Neural progenitor cell (in vitro differentiated cells): ENCODE measurements around the gene TNN. TPM values are rescaled to one million over a fixed set of nuclear protein-coding genes. Genes with fewer than 3 reads are reported as not detected.

ENCODE experiments used
- DNase-seq: peaks from one replicate; pipeline ENCODE4 v3.0.0-alpha.2; 2016; ENCODE audit warnings: low spot score
- H2AFZ ChIP-seq: fragments of 200-600 bp; sonication (generic); replicated peaks from 2 replicates; pipeline ENCODE4 v1.6.1; 2016; ENCODE audit warnings: antibody characterized with exemption
- H3F3A ChIP-seq: fragments of 200-600 bp; sonication (generic); 2 replicates; pipeline ENCODE4 v1.6.1; 2016; ENCODE audit warnings: antibody characterized with exemption, low read depth
- H3K27ac ChIP-seq: fragments of 200-600 bp; sonication (generic); 2 replicates; pipeline ENCODE4 v1.5.1; 2016; ENCODE audit warnings: mild to moderate bottlenecking
- H3K27me3 ChIP-seq: fragments of 200-600 bp; sonication (generic); 2 replicates; pipeline ENCODE4 v1.6.1; 2016; ENCODE audit warnings: mild to moderate bottlenecking, moderate library complexity
- H3K36me3 ChIP-seq: fragments of 200-600 bp; sonication (generic); 2 replicates; pipeline ENCODE4 v1.5.1; 2016
- H3K4me1 ChIP-seq: fragments of 200-600 bp; sonication (generic); 2 replicates; pipeline ENCODE4 v1.6.1; 2016; ENCODE audit warnings: mixed run types
- H3K4me2 ChIP-seq: fragments of 200-600 bp; sonication (generic); 2 replicates; pipeline ENCODE4 v1.6.1; 2016
- H3K4me3 ChIP-seq: fragments of 200-600 bp; sonication (generic); 2 replicates; pipeline ENCODE4 v1.5.1; 2016
- H3K79me2 ChIP-seq: fragments of 200-600 bp; sonication (generic); 2 replicates; pipeline ENCODE4 v1.6.1; 2016; ENCODE audit warnings: low read depth
- H3K9ac ChIP-seq: fragments of 200-600 bp; sonication (generic); 2 replicates; pipeline ENCODE4 v1.6.1; 2016
- H3K9me3 ChIP-seq: fragments of 200-600 bp; sonication (generic); 2 replicates; pipeline ENCODE4 v1.5.1; 2016; ENCODE audit warnings: low read depth
- H4K20me1 ChIP-seq: fragments of 200-600 bp; sonication (generic); 2 replicates; pipeline ENCODE4 v1.6.1; 2016; ENCODE audit warnings: low read depth
- H3K27ac Mint-ChIP-seq: 3 replicates; pipeline ENCODE4 v1.8.0; 2021; ENCODE audit warnings: mixed read lengths
- H3K27me3 Mint-ChIP-seq: 2 replicates; pipeline ENCODE4 v1.8.0; 2022; ENCODE audit warnings: low read depth, mild to moderate bottlenecking, inconsistent platforms, moderate library complexity, mixed read lengths; ENCODE audit not compliant: insufficient read depth
- H3K36me3 Mint-ChIP-seq: 3 replicates; pipeline ENCODE4 v1.8.0; 2021; ENCODE audit warnings: mixed read lengths
- H3K4me1 Mint-ChIP-seq: 3 replicates; pipeline ENCODE4 v1.8.0; 2021; ENCODE audit warnings: mixed read lengths
- H3K4me3 Mint-ChIP-seq: 3 replicates; pipeline ENCODE4 v1.8.0; 2021; ENCODE audit warnings: mild to moderate bottlenecking, moderate library complexity, mixed read lengths
- H3K9me3 Mint-ChIP-seq: 3 replicates; pipeline ENCODE4 v1.8.0; 2020; ENCODE audit warnings: mixed read lengths
- EZH2 ChIP-seq: fragments of 200-600 bp; sonication (generic); IDR thresholded peaks from 2 replicates; pipeline ENCODE4 v1.6.1; 2017; ENCODE audit warnings: antibody characterized with exemption, mild to moderate bottlenecking, moderate library complexity
- EZH2phosphoT487 ChIP-seq: fragments of 200-600 bp; sonication (generic); IDR thresholded peaks from 2 replicates; pipeline ENCODE4 v1.6.1; 2017; ENCODE audit warnings: antibody characterized with exemption
- total RNA-seq: library from RNA; depleted of rRNA; stranded (reverse); fragments of >200 nt; gene quantifications from 2 replicates; pipeline ENCODE4 v1.2.3, GENCODE V29; 2015; ENCODE audit warnings: low replicate concordance
- TF ChIP-seq, protein P1 (sequence below): fragments of 200-600 bp; sonication (generic); IDR thresholded peaks from 2 replicates; pipeline ENCODE4 v1.5.1; 2017; ENCODE audit warnings: antibody characterized with exemption, mild to moderate bottlenecking

TNN gene
- total RNA-seq, 1 donor from 2014 or later, result not detected

DNA sequence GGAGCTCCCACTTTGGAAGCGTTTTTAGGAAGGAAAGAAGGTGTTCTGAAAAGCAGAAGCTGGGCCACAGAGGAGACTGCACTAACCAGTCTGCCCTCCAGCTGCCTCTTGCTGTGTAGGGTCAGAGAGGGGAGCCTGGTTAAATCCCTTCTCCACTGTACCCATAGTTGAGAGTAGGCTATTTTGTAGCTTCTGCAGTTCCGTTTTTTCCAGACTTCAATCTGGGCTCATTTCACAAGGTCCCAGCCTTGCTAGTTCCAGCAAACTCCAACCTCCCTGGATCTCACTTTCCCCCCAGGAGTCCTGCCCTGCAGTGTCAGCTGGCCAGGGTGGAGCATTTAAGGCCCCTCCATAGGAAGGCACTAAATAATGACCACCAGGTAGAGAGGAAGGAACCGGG lies 11.0 kb downstream of the TNN start:
- H3K9me3 Mint-ChIP-seq, result no peaks in the 10 kb centered on the region
- H3K36me3 Mint-ChIP-seq, result no peaks in the 10 kb centered on the region

DNA sequence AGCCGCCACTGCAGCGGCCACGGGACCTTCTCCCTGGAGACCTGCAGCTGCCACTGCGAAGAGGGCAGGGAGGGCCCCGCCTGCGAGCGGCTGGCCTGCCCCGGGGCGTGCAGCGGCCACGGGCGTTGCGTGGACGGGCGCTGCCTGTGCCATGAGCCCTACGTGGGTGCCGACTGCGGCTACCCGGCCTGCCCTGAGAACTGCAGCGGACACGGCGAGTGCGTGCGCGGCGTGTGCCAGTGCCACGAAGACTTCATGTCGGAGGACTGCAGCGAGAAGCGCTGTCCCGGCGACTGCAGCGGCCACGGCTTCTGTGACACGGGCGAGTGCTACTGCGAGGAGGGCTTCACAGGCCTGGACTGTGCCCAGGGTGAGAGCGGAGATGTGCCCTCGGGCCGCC lies 11.7 kb downstream of the TNN start:
- no peaks in the 10 kb centered on the region for H3K4me1 Mint-ChIP-seq
- TF ChIP-seq, protein P1, sequence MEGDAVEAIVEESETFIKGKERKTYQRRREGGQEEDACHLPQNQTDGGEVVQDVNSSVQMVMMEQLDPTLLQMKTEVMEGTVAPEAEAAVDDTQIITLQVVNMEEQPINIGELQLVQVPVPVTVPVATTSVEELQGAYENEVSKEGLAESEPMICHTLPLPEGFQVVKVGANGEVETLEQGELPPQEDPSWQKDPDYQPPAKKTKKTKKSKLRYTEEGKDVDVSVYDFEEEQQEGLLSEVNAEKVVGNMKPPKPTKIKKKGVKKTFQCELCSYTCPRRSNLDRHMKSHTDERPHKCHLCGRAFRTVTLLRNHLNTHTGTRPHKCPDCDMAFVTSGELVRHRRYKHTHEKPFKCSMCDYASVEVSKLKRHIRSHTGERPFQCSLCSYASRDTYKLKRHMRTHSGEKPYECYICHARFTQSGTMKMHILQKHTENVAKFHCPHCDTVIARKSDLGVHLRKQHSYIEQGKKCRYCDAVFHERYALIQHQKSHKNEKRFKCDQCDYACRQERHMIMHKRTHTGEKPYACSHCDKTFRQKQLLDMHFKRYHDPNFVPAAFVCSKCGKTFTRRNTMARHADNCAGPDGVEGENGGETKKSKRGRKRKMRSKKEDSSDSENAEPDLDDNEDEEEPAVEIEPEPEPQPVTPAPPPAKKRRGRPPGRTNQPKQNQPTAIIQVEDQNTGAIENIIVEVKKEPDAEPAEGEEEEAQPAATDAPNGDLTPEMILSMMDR, result no peak
- TF ChIP-seq EZH2phosphoT487, result no peak
- TF ChIP-seq EZH2, result no peak
- no peak overlapping the region for H3K27ac Mint-ChIP-seq
- Histone ChIP-seq H3K9ac (no peak overlapping the region), H3K79me2 (no peaks in the 10 kb centered on the region), H3K27me3 (no peaks in the 10 kb centered on the region), H3K36me3 (no peaks in the 10 kb centered on the region), H3K9me3 (no peaks in the 10 kb centered on the region), H3K4me3 (no peak overlapping the region), H3K4me1 (no peaks in the 10 kb centered on the region), H3K27ac (no peak overlapping the region), H4K20me1 (no peaks in the 10 kb centered on the region), H2AFZ (no peak overlapping the region), H3F3A (no peaks in the 10 kb centered on the region), H3K4me2 (no peak overlapping the region)
- no peak overlapping the region for H3K4me3 Mint-ChIP-seq
- H3K27me3 Mint-ChIP-seq, result peaks cover 5% of the 10 kb centered on the region
- H3K36me3 Mint-ChIP-seq, result no peaks in the 10 kb centered on the region
- no peaks in the 10 kb centered on the region for H3K9me3 Mint-ChIP-seq
- DNase-seq, result no peak

More for the DNA sequence above, 11.0 kb downstream of the TNN start:
- no peaks in the 10 kb centered on the region for H3K9me3 ChIP-seq
- no peaks in the 10 kb centered on the region for H4K20me1 ChIP-seq
- H2AFZ ChIP-seq, result no peak overlapping the region
- no peaks in the 10 kb centered on the region for H3K79me2 ChIP-seq
- H3K4me3 ChIP-seq, result no peak overlapping the region
- H3K27ac Mint-ChIP-seq, result no peak overlapping the region
- no peak for DNase-seq
- H3K4me2 ChIP-seq, result no peak overlapping the region
- H3F3A ChIP-seq, result no peaks in the 10 kb centered on the region
- H3K4me1 ChIP-seq, result no peaks in the 10 kb centered on the region
- peaks cover 5% of the 10 kb centered on the region for H3K27me3 Mint-ChIP-seq
- H3K36me3 ChIP-seq, result no peaks in the 10 kb centered on the region
- no peaks in the 10 kb centered on the region for H3K27me3 ChIP-seq
- no peak overlapping the region for H3K9ac ChIP-seq
- no peak overlapping the region for H3K27ac ChIP-seq
- TF ChIP-seq EZH2phosphoT487 (no peak), EZH2 (no peak)
- TF ChIP-seq, protein P1, result no peak
- peaks cover 2% of the 10 kb centered on the region for H3K4me1 Mint-ChIP-seq
- no peak overlapping the region for H3K4me3 Mint-ChIP-seq

DNA sequence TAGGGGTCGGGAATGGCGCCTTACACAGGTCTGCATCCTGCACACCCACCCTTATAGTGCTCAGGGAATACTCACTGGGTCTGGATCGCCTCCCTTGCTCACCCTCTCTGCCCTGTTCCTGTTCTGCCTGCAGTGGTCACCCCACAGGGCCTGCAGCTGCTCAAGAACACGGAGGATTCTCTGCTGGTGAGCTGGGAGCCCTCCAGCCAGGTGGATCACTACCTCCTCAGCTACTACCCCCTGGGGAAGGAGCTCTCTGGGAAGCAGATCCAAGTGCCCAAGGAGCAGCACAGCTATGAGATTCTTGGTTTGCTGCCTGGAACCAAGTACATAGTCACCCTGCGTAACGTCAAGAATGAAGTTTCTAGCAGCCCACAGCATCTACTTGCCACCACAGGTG lies 12.4 kb downstream of the TNN start:
- no peaks in the 10 kb centered on the region for H3K36me3 Mint-ChIP-seq
- Histone ChIP-seq H3K9ac (no peak overlapping the region), H3K9me3 (no peaks in the 10 kb centered on the region), H2AFZ (no peak overlapping the region), H3K27ac (no peak overlapping the region), H3F3A (no peaks in the 10 kb centered on the region), H3K27me3 (no peaks in the 10 kb centered on the region), H3K4me3 (no peak overlapping the region), H4K20me1 (no peaks in the 10 kb centered on the region), H3K4me1 (no peaks in the 10 kb centered on the region), H3K79me2 (no peaks in the 10 kb centered on the region), H3K4me2 (no peak overlapping the region), H3K36me3 (no peaks in the 10 kb centered on the region)
- no peaks in the 10 kb centered on the region for H3K9me3 Mint-ChIP-seq
- no peak overlapping the region for H3K4me3 Mint-ChIP-seq
- H3K27me3 Mint-ChIP-seq, result peaks cover 5% of the 10 kb centered on the region
- H3K4me1 Mint-ChIP-seq, result no peaks in the 10 kb centered on the region
- no peak for DNase-seq
- no peak overlapping the region for H3K27ac Mint-ChIP-seq
- TF ChIP-seq EZH2phosphoT487, result no peak
- no peak for TF ChIP-seq EZH2
- TF ChIP-seq, protein P1, result no peak

DNA sequence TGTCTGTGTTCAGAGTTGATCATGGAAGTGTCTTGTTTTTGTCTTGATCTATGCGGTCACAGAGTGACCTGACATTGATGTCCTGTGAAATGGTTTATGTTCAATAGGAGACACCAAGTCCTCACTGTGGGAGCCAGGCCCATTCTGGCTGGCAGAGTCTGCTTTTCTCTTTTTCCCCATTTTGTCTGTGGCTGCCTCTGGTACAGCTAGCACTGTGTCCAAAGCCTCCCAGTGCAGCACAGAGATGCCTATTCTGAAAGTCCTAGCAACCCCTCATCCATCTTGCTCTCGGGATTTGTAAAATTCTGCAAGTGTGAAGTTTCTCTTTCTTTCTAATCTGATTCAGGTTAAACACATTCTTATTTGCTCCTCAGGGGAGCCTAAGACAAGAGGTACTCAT lies 14.3 kb downstream of the TNN start:
- Mint-ChIP-seq H3K4me1 (no peaks in the 10 kb centered on the region), H3K36me3 (no peaks in the 10 kb centered on the region), H3K27ac (no peak overlapping the region), H3K4me3 (no peak overlapping the region), H3K9me3 (no peaks in the 10 kb centered on the region), H3K27me3 (peaks cover 5% of the 10 kb centered on the region)
- Histone ChIP-seq H3F3A (no peaks in the 10 kb centered on the region), H3K27ac (no peak overlapping the region), H3K4me1 (no peaks in the 10 kb centered on the region), H3K9ac (no peak overlapping the region), H2AFZ (no peak overlapping the region), H3K27me3 (no peaks in the 10 kb centered on the region), H3K4me2 (no peak overlapping the region), H3K9me3 (no peaks in the 10 kb centered on the region), H3K4me3 (no peak overlapping the region), H3K79me2 (no peaks in the 10 kb centered on the region), H3K36me3 (no peaks in the 10 kb centered on the region), H4K20me1 (no peaks in the 10 kb centered on the region)
- no peak for TF ChIP-seq EZH2
- no peak for TF ChIP-seq EZH2phosphoT487
- TF ChIP-seq, protein P1, result no peak
- DNase-seq, result no peak
